ENCODE measurements around the gene NAA80.
A peak's percentile ranks its signal among the peaks of the same experiment; 100 is the strongest.

- TF ChIP-seq CTCF (IDR thresholded peaks at IDR 0.05; ENCODE audit: low read depth, low read length, poor library complexity, severe bottlenecking) (peak; percentile 90), EZH2phosphoT487 (IDR thresholded peaks at IDR 0.05; ENCODE audit: borderline replicate concordance, low read length) (no peak)
These were observed 38.9 kb downstream of the NAA80 start for GRCh38 chr3:50260027-50260941.

Data from DOHH2 (cell line).